SK-N-SH (cell line): ENCODE results near the gene TSPAN3. TPM values are rescaled to one million over a fixed set of nuclear protein-coding genes. Genes with fewer than 3 reads are reported as not detected.

ENCODE experiments used
- CTCF ChIA-PET: fragments of 300-600, 350-600 bp; formaldehyde crosslinking; extraction: SDS; loops from one replicate; lab custom pipeline; 2021; lab: Yijun Ruan, JAX
- POLR2A ChIA-PET: fragments of 350-600 bp; sonication (Branson Sonifier 250); formaldehyde crosslinking; extraction: SDS; loops from one replicate; lab custom pipeline; 2020; ENCODE audit warnings: antibody characterized with exemption, inconsistent platforms; lab: Yijun Ruan, JAX
- DNase-seq: peaks from one replicate; pipeline ENCODE4 v3.0.0; 2012
- H2AFZ ChIP-seq: fragments of 200-600 bp; sonication (generic); 2 replicates; pipeline ENCODE4 v1.8.1; 2016; ENCODE audit warnings: antibody characterized with exemption, mild to moderate bottlenecking, low read depth
- H3F3A ChIP-seq: fragments of 200-600 bp; sonication (generic); replicated peaks from 2 replicates; pipeline ENCODE3; 2016; ENCODE audit warnings: antibody characterized with exemption, mild to moderate bottlenecking; ENCODE audit not compliant: insufficient read depth
- H3K27ac ChIP-seq, 2 experiments: fragments of 200-500 bp in 1 of 2; fragments of 200-600 bp in 1 of 2; sonication (Bioruptor generic) in 1 of 2; sonication (generic), shearing (Covaris generic) in 1 of 2; 2 replicates each; pipeline versions ENCODE4 v1.5.1 to v1.6.1; 2014 to 2016; ENCODE audit warnings: low read depth in 2 of 2, inconsistent platforms in 1 of 2, low read length in 1 of 2, mild to moderate bottlenecking in 1 of 2, mixed read lengths in 1 of 2
- H3K27me3 ChIP-seq: fragments of 200-600 bp; sonication (generic), shearing (Covaris generic); 2 replicates; pipeline ENCODE4 v1.6.1; 2016; ENCODE audit warnings: mixed run types; ENCODE audit not compliant: insufficient read depth
- H3K36me3 ChIP-seq, 2 experiments: fragments of 200-500 bp in 1 of 2; fragments of 200-600 bp in 1 of 2; sonication (Bioruptor generic) in 1 of 2; sonication (generic) in 1 of 2; replicated peaks in 1 of 2; 2 replicates each; pipeline versions ENCODE3 to v1.5.1; 2014 to 2016; ENCODE audit warnings: low read length in 1 of 2, mild to moderate bottlenecking in 1 of 2; ENCODE audit not compliant: insufficient read depth in 2 of 2, control insufficient read depth in 1 of 2
- H3K4me1 ChIP-seq, 2 experiments: fragments of 200-500 bp in 1 of 2; fragments of 200-600 bp in 1 of 2; sonication (Bioruptor generic) in 1 of 2; sonication (generic), shearing (Covaris generic) in 1 of 2; 2 replicates each; pipeline versions ENCODE4 v1.5.1 to v1.6.1; 2014 to 2016; ENCODE audit warnings: low read depth in 1 of 2, low read length in 1 of 2, mixed run types in 1 of 2; ENCODE audit not compliant: insufficient read depth in 2 of 2, control insufficient read depth in 1 of 2
- H3K4me2 ChIP-seq: fragments of 200-600 bp; sonication (generic), shearing (Covaris generic); 2 replicates; pipeline ENCODE4 v1.6.1; 2017; ENCODE audit warnings: mixed run types
- H3K4me3 ChIP-seq, 2 experiments: fragments of 200-500 bp in 1 of 2; fragments of 200-600 bp in 1 of 2; sonication (Bioruptor generic) in 1 of 2; sonication (generic), shearing (Covaris generic) in 1 of 2; 2 replicates each; pipeline versions ENCODE4 v1.5.1 to v1.8.1; 2014 to 2016; ENCODE audit warnings: low read depth in 2 of 2, inconsistent platforms in 1 of 2, low read length in 1 of 2, mild to moderate bottlenecking in 1 of 2, mixed read lengths in 1 of 2, moderate library complexity in 1 of 2
- H3K79me2 ChIP-seq: fragments of 200-600 bp; sonication (generic); 2 replicates; pipeline ENCODE4 v1.8.1; 2017; ENCODE audit warnings: mild to moderate bottlenecking; ENCODE audit not compliant: insufficient read depth
- H3K9ac ChIP-seq: fragments of 200-600 bp; sonication (generic); 2 replicates; pipeline ENCODE4 v1.6.1; 2017; ENCODE audit warnings: mixed run types
- H3K9me2 ChIP-seq: fragments of 200-600 bp; sonication (generic); 2 replicates; pipeline ENCODE4 v1.6.1; 2017; ENCODE audit warnings: mixed run types
- H3K9me3 ChIP-seq: fragments of 200-600 bp; sonication (generic); 2 replicates; pipeline ENCODE4 v1.6.1; 2017; ENCODE audit warnings: mixed run types, mild to moderate bottlenecking, moderate library complexity
- H4K20me1 ChIP-seq: fragments of 200-600 bp; sonication (generic); 2 replicates; pipeline ENCODE4 v1.6.1; 2017; ENCODE audit warnings: mild to moderate bottlenecking, mixed run types; ENCODE audit not compliant: insufficient read depth
- FOXJ3 ChIP-seq: sonication (generic); formaldehyde crosslinking; IDR thresholded peaks from 2 replicates; pipeline ENCODE4 v1.5.1; 2020; ENCODE audit warnings: mild to moderate bottlenecking, missing genetic modification reagents
- FOXM1 ChIP-seq: IDR thresholded peaks from 2 replicates; pipeline ENCODE4 v1.4.0; 2012; ENCODE audit warnings: low read depth, mild to moderate bottlenecking
- GABPA ChIP-seq: IDR thresholded peaks from 2 replicates; pipeline ENCODE4 v1.4.0; 2012; ENCODE audit warnings: low read depth, mild to moderate bottlenecking
- MEF2A ChIP-seq: IDR thresholded peaks from 2 replicates; pipeline ENCODE4 v1.4.0; 2012; ENCODE audit warnings: low read depth, borderline replicate concordance
- MXI1 ChIP-seq: IDR thresholded peaks from 2 replicates; pipeline ENCODE4 v1.6.1; 2012; ENCODE audit warnings: mild to moderate bottlenecking, low read depth, low read length, improper control_type of control experiment
- NFIC ChIP-seq: IDR thresholded peaks from 2 replicates; pipeline ENCODE4 v1.4.0; 2012; ENCODE audit warnings: borderline replicate concordance
- RAD21 ChIP-seq: IDR thresholded peaks from 2 replicates; pipeline ENCODE4 v1.6.1; 2012; ENCODE audit warnings: mild to moderate bottlenecking, low read length
- TAF1 ChIP-seq: IDR thresholded peaks from 2 replicates; pipeline ENCODE4 v1.6.1; 2012; ENCODE audit warnings: low read depth, mild to moderate bottlenecking, low read length, moderate library complexity, borderline replicate concordance
- WGBS: methylation state at CpG from one replicate; pipeline ENCODE4 v1.1.6; 2017; ENCODE audit warnings: low lambda C conversion rate; 5-methylcytosine and 5-hydroxymethylcytosine counted together
- polyA plus RNA-seq, 3 experiments: library from polyadenylated mRNA; depleted of rRNA; stranded (reverse); fragments of >200 nt; gene quantifications; 2 replicates each; pipeline ENCODE4 v1.2.3, GENCODE V29; 2012
- TF ChIP-seq, protein P1 (sequence below): IDR thresholded peaks from 2 replicates; pipeline ENCODE4 v1.6.1; 2012; ENCODE audit warnings: mild to moderate bottlenecking, low read depth, low read length, moderate library complexity
- TF ChIP-seq, protein P2 (sequence below): IDR thresholded peaks from 2 replicates; pipeline ENCODE4 v1.4.0; 2012; ENCODE audit warnings: low read depth, borderline replicate concordance
- TF ChIP-seq, protein P3 (sequence below): fragments of 150-350 bp; IDR thresholded peaks from 2 replicates; pipeline ENCODE4 v1.6.1; 2016; ENCODE audit warnings: mild to moderate bottlenecking, low read depth, low read length
- TF ChIP-seq, protein P4 (sequence below): IDR thresholded peaks from 2 replicates; pipeline ENCODE4; 2012

The TSPAN3 gene
- polyA plus RNA-seq, 1 of the 3 experiments (the other 2 are of a cell fraction), result 409 TPM

- TF ChIP-seq, protein P1, sequence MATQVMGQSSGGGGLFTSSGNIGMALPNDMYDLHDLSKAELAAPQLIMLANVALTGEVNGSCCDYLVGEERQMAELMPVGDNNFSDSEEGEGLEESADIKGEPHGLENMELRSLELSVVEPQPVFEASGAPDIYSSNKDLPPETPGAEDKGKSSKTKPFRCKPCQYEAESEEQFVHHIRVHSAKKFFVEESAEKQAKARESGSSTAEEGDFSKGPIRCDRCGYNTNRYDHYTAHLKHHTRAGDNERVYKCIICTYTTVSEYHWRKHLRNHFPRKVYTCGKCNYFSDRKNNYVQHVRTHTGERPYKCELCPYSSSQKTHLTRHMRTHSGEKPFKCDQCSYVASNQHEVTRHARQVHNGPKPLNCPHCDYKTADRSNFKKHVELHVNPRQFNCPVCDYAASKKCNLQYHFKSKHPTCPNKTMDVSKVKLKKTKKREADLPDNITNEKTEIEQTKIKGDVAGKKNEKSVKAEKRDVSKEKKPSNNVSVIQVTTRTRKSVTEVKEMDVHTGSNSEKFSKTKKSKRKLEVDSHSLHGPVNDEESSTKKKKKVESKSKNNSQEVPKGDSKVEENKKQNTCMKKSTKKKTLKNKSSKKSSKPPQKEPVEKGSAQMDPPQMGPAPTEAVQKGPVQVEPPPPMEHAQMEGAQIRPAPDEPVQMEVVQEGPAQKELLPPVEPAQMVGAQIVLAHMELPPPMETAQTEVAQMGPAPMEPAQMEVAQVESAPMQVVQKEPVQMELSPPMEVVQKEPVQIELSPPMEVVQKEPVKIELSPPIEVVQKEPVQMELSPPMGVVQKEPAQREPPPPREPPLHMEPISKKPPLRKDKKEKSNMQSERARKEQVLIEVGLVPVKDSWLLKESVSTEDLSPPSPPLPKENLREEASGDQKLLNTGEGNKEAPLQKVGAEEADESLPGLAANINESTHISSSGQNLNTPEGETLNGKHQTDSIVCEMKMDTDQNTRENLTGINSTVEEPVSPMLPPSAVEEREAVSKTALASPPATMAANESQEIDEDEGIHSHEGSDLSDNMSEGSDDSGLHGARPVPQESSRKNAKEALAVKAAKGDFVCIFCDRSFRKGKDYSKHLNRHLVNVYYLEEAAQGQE, result no peak
- TF ChIP-seq, protein P2, sequence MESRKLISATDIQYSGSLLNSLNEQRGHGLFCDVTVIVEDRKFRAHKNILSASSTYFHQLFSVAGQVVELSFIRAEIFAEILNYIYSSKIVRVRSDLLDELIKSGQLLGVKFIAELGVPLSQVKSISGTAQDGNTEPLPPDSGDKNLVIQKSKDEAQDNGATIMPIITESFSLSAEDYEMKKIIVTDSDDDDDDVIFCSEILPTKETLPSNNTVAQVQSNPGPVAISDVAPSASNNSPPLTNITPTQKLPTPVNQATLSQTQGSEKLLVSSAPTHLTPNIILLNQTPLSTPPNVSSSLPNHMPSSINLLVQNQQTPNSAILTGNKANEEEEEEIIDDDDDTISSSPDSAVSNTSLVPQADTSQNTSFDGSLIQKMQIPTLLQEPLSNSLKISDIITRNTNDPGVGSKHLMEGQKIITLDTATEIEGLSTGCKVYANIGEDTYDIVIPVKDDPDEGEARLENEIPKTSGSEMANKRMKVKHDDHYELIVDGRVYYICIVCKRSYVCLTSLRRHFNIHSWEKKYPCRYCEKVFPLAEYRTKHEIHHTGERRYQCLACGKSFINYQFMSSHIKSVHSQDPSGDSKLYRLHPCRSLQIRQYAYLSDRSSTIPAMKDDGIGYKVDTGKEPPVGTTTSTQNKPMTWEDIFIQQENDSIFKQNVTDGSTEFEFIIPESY, result no peak
- TF ChIP-seq FOXJ3 (CRISPR knock-in tag) (no peak), MXI1 (no peak), FOXM1 (no peak), RAD21 (peak; percentile 94)
Measured at GRCh38 chr15:77118882-77119321, 48.0 kb upstream of the TSPAN3 start (continued).

GRCh38 chr15:77115179-77115578 lies 44.3 kb upstream of the TSPAN3 start:
- H2AFZ ChIP-seq, result no peak overlapping the region
- H3K27me3 ChIP-seq, result no peaks in the 10 kb centered on the region
- H3K4me3 ChIP-seq, result no peak overlapping the region
- DNase-seq, result no peak
- WGBS, result 94% methylated on average over 4 of the region's 4 CpGs
- H3K9me3 ChIP-seq, result no peaks in the 10 kb centered on the region
- H3K36me3 ChIP-seq, result peaks cover 14 to 22% of the 10 kb centered on the region in 2 experiments
- CTCF ChIA-PET, result interaction anchor here (3.0 kb wide), 1 partner anchor 428 kb away, joined by 15 read pairs; no protein-coding TSS in a partner anchor
- no peak overlapping the region for H3K9ac ChIP-seq
- H3K4me1 ChIP-seq, result peaks cover 5 to 6% of the 10 kb centered on the region in 2 experiments
- POLR2A ChIA-PET, result no interaction called here
- H3F3A ChIP-seq, result peaks cover 5% of the 10 kb centered on the region
- H3K27ac ChIP-seq, result no peak overlapping the region
- H3K9me2 ChIP-seq, result no peaks in the 10 kb centered on the region
- TF ChIP-seq NFIC, result no peak
- TF ChIP-seq FOXM1, result no peak
- TF ChIP-seq GABPA, result no peak
- TF ChIP-seq, protein P3, sequence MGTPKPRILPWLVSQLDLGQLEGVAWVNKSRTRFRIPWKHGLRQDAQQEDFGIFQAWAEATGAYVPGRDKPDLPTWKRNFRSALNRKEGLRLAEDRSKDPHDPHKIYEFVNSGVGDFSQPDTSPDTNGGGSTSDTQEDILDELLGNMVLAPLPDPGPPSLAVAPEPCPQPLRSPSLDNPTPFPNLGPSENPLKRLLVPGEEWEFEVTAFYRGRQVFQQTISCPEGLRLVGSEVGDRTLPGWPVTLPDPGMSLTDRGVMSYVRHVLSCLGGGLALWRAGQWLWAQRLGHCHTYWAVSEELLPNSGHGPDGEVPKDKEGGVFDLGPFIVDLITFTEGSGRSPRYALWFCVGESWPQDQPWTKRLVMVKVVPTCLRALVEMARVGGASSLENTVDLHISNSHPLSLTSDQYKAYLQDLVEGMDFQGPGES, result no peak
- TF ChIP-seq, protein P4, sequence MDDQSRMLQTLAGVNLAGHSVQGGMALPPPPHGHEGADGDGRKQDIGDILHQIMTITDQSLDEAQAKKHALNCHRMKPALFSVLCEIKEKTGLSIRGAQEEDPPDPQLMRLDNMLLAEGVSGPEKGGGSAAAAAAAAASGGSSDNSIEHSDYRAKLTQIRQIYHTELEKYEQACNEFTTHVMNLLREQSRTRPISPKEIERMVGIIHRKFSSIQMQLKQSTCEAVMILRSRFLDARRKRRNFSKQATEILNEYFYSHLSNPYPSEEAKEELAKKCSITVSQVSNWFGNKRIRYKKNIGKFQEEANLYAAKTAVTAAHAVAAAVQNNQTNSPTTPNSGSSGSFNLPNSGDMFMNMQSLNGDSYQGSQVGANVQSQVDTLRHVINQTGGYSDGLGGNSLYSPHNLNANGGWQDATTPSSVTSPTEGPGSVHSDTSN, result no peak
- TF ChIP-seq MEF2A, result no peak
- TF ChIP-seq TAF1, result no peak
- TF ChIP-seq, all 33 proteins: peak for 0
- Histone ChIP-seq H4K20me1 (peaks cover 7% of the 10 kb centered on the region; the same call in 1 of the 2 replicates), H3K79me2 (0 out of 2 replicates have a peak, but pooled peaks cover 3% of the 10 kb centered on the region), H3K4me2 (no peak overlapping the region)
